Endometrium (tissue), 2 donors: Measurements from ENCODE around the gene SLC29A3.

Experiments
- FAIRE-seq: peaks from 2 replicates; lab custom pipeline; 2012; peaks lifted over from hg19 to GRCh38; lab: Jason Lieb, UNC
- donor health status: control.
- donor health status: control.

The SLC29A3 gene

GRCh38 chr10:71300555-71301370, 18.3 kb upstream of the SLC29A3 start:
- FAIRE-seq: no peak

GRCh38 chr10:71301371-71301916, 17.6 kb upstream of the SLC29A3 start:
- no peak for FAIRE-seq

GRCh38 chr10:71302451-71302850, 16.6 kb upstream of the SLC29A3 start:
- no peak for FAIRE-seq

GRCh38 chr10:71302874-71303568, 16.0 kb upstream of the SLC29A3 start:
- FAIRE-seq: peak; percentile 4

- no peak for FAIRE-seq
Observed at GRCh38 chr10:71303569-71303907, 15.5 kb upstream of the SLC29A3 start.

GRCh38 chr10:71304914-71305313, 14.1 kb upstream of the SLC29A3 start:
- FAIRE-seq: no peak

- FAIRE-seq: no peak
Observed at GRCh38 chr10:71306979-71307378, 12.1 kb upstream of the SLC29A3 start.

- FAIRE-seq: no peak
Observed at GRCh38 chr10:71307469-71308085, 11.5 kb upstream of the SLC29A3 start.

GRCh38 chr10:71308244-71308643, 10.8 kb upstream of the SLC29A3 start:
- FAIRE-seq: no peak

GRCh38 chr10:71308985-71309384, 10.1 kb upstream of the SLC29A3 start:
- no peak for FAIRE-seq

- FAIRE-seq: no peak
Observed at GRCh38 chr10:71309919-71310318, 9.1 kb upstream of the SLC29A3 start.

GRCh38 chr10:71312220-71312619, 6.8 kb upstream of the SLC29A3 start:
- no peak for FAIRE-seq

GRCh38 chr10:71312811-71313789, 6.0 kb upstream of the SLC29A3 start:
- FAIRE-seq: peak; percentile 91

GRCh38 chr10:71314028-71314693, 4.9 kb upstream of the SLC29A3 start:
- no peak for FAIRE-seq

GRCh38 chr10:71314694-71315225, 4.3 kb upstream of the SLC29A3 start:
- no peak for FAIRE-seq

- FAIRE-seq: no peak
Observed at GRCh38 chr10:71316056-71316785, 2.8 kb upstream of the SLC29A3 start.

- FAIRE-seq: no peak
Observed at GRCh38 chr10:71316786-71317160, 2.3 kb upstream of the SLC29A3 start.

GRCh38 chr10:71317739-71318138, 1.3 kb upstream of the SLC29A3 start:
- FAIRE-seq: no peak

GRCh38 chr10:71319800-71320392, 837 bp downstream of the SLC29A3 start:
- FAIRE-seq: no peak

- no peak for FAIRE-seq
Observed at GRCh38 chr10:71320592-71320991, 1.5 kb downstream of the SLC29A3 start.
